ENCODE results near the gene ABCF1.

DNA sequence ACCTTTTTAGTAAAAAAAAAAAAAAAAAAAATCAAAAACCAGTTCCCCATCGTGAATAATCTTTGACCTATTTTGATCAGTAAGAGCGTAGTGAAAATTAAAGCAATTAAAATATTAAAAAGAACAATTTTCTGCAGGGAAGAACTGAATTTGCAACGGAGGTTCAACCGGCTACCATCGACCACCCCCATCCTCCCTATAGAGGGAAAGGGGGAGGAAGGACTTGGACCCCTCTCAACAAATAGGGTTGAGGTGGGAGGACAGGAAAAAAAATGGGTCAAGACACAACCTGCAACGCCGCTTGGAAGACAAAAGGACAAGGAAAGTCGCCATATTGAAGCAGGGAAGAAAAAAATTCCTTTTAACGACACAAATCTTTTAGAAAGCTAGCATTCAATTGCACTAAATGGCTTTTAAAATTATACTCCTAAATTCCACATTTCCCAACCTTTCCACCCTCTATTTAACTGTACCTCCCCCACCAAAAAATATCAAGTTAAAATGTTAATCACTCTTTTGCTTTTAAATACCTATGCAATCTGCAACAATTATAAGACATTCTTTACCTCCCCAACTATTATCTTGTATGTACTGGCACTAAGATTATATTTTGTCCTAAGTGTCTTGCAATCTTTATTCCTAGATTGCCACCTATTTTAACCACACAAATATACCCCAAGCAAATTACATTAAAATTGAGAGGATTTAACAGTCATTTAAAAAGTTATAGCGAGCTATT is 44.1 kb downstream of the ABCF1 start:
- TF ChIP-seq, protein P1, sequence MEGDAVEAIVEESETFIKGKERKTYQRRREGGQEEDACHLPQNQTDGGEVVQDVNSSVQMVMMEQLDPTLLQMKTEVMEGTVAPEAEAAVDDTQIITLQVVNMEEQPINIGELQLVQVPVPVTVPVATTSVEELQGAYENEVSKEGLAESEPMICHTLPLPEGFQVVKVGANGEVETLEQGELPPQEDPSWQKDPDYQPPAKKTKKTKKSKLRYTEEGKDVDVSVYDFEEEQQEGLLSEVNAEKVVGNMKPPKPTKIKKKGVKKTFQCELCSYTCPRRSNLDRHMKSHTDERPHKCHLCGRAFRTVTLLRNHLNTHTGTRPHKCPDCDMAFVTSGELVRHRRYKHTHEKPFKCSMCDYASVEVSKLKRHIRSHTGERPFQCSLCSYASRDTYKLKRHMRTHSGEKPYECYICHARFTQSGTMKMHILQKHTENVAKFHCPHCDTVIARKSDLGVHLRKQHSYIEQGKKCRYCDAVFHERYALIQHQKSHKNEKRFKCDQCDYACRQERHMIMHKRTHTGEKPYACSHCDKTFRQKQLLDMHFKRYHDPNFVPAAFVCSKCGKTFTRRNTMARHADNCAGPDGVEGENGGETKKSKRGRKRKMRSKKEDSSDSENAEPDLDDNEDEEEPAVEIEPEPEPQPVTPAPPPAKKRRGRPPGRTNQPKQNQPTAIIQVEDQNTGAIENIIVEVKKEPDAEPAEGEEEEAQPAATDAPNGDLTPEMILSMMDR (conservative IDR thresholded peaks at IDR 0.05): no peak
- no peak for TF ChIP-seq ZFX (IDR thresholded peaks at IDR 0.05)
